Measurements from ENCODE around the gene CHEK2.
"Not testable (repeated sequence)": the region's sequence is repeated elsewhere in the genome, so short reads cannot be mapped to it uniquely, and the experiment has no call there.

The CHEK2 gene

GRCh38 chr22:28682966-28683365, 58.7 kb downstream of the CHEK2 start:
- DNase-seq, result not testable (repeated sequence)

GRCh38 chr22:28680813-28681490, 60.7 kb downstream of the CHEK2 start:
- not testable (repeated sequence) for DNase-seq

GRCh38 chr22:28679611-28680287, 61.9 kb downstream of the CHEK2 start, which contains the start of gene TTC28:
TSS of gene TTC28 (minus strand) at chr22:28679840. CDS start at chr22:28679723, 117 bp downstream.
- DNase-seq, result peak; percentile 31

- DNase-seq, result peak; percentile 8
These were observed 62.6 kb downstream of the CHEK2 start for GRCh38 chr22:28678778-28679610.

- not testable (repeated sequence) for DNase-seq
These were observed 63.5 kb downstream of the CHEK2 start for GRCh38 chr22:28678170-28678569.

- peak; percentile 70 for DNase-seq
These were observed 67.5 kb downstream of the CHEK2 start for GRCh38 chr22:28674121-28674563.

- DNase-seq, result no peak
These were observed 70.9 kb downstream of the CHEK2 start for GRCh38 chr22:28670756-28671155.

GRCh38 chr22:28670161-28670560, 71.5 kb downstream of the CHEK2 start:
- no peak for DNase-seq

- DNase-seq, result no peak
These were observed 72.2 kb downstream of the CHEK2 start for GRCh38 chr22:28669387-28669786.

- DNase-seq, result not testable (repeated sequence)
These were observed 78.1 kb downstream of the CHEK2 start for GRCh38 chr22:28663569-28663942.

- no peak for DNase-seq
These were observed 83.2 kb downstream of the CHEK2 start for GRCh38 chr22:28658448-28658847.

GRCh38 chr22:28656181-28656580, 85.4 kb downstream of the CHEK2 start:
- DNase-seq, result no peak

- DNase-seq, result no peak
These were observed 91.2 kb downstream of the CHEK2 start for GRCh38 chr22:28650463-28650862.

- DNase-seq, result no peak
These were observed 92.8 kb downstream of the CHEK2 start for GRCh38 chr22:28648792-28649191.

GRCh38 chr22:28647216-28647615, 94.4 kb downstream of the CHEK2 start:
- no peak for DNase-seq

GRCh38 chr22:28639321-28639720, 102.3 kb downstream of the CHEK2 start:
- DNase-seq, result no peak

Data from CD4-positive, alpha-beta T cell treated with Interleukin-12 subunit alpha and Interleukin-12 subunit beta, for 1 hour (primary cell).